H9 (cell line): ENCODE results near the gene DSTN. TPM values are rescaled to one million over a fixed set of nuclear protein-coding genes. Genes with fewer than 3 reads are reported as not detected.

ENCODE experiments used
- DNase-seq: peaks from one replicate; pipeline ENCODE4 v3.0.0-alpha.2; 2017
- H2AFZ ChIP-seq: one replicate; pipeline ENCODE4 v1.6.1; 2013; ENCODE audit warnings: mild to moderate bottlenecking, low read length, control low read depth, moderate library complexity
- H2AK5ac ChIP-seq: 2 replicates; pipeline ENCODE4 v1.6.1; 2013; ENCODE audit warnings: low read length, control low read depth, mixed read lengths; ENCODE audit not compliant: insufficient read length
- H2BK120ac ChIP-seq: one replicate; pipeline ENCODE4 v1.6.1; 2013; ENCODE audit warnings: low read depth, mild to moderate bottlenecking, low read length, control low read depth, inconsistent platforms; ENCODE audit not compliant: poor library complexity, severe bottlenecking
- H2BK12ac ChIP-seq: 2 replicates; pipeline ENCODE4 v1.6.1; 2013; ENCODE audit warnings: low read length, control low read depth, mixed read lengths, low read depth; ENCODE audit not compliant: insufficient read length
- H2BK15ac ChIP-seq: 2 replicates; pipeline ENCODE4 v1.6.1; 2013; ENCODE audit warnings: low read depth, low read length, control low read depth
- H2BK20ac ChIP-seq: one replicate; pipeline ENCODE4 v1.6.1; 2013; ENCODE audit warnings: low read depth, mild to moderate bottlenecking, low read length, control low read depth, inconsistent platforms; ENCODE audit not compliant: poor library complexity, severe bottlenecking
- H2BK5ac ChIP-seq: 2 replicates; pipeline ENCODE4 v1.6.1; 2013; ENCODE audit warnings: low read length, control low read depth, mixed read lengths; ENCODE audit not compliant: insufficient read length
- H3K14ac ChIP-seq: 2 replicates; pipeline ENCODE4 v1.6.1; 2013; ENCODE audit warnings: low read length, control low read depth; ENCODE audit not compliant: insufficient read depth
- H3K18ac ChIP-seq: 2 replicates; pipeline ENCODE4 v1.6.1; 2013; ENCODE audit warnings: low read depth, mild to moderate bottlenecking, mixed read lengths, low read length, control low read depth; ENCODE audit not compliant: insufficient read length
- H3K23ac ChIP-seq: 2 replicates; pipeline ENCODE4 v1.6.1; 2013; ENCODE audit warnings: low read length, control low read depth, mixed read lengths, low read depth; ENCODE audit not compliant: insufficient read length
- H3K23me2 ChIP-seq: 2 replicates; pipeline ENCODE4 v1.6.1; 2013; ENCODE audit warnings: low read depth, mild to moderate bottlenecking, mixed read lengths, low read length, control low read depth; ENCODE audit not compliant: insufficient read length, poor library complexity, severe bottlenecking
- H3K27ac ChIP-seq: 2 replicates; pipeline ENCODE4 v1.5.1; 2013; ENCODE audit warnings: low read length, control low read depth, mixed read lengths, low read depth; ENCODE audit not compliant: insufficient read length
- H3K27me3 ChIP-seq: 2 replicates; pipeline ENCODE4 v1.6.1; 2013; ENCODE audit warnings: low read length, control low read depth, inconsistent platforms; ENCODE audit not compliant: insufficient read depth
- H3K4ac ChIP-seq: 2 replicates; pipeline ENCODE4 v1.6.1; 2013; ENCODE audit warnings: low read depth, mild to moderate bottlenecking, control low read depth, inconsistent platforms, low read length, moderate library complexity
- H3K4me1 ChIP-seq: 2 replicates; pipeline ENCODE4 v1.6.1; 2013; ENCODE audit warnings: low read length, control low read depth, inconsistent platforms; ENCODE audit not compliant: insufficient read depth
- H3K4me2 ChIP-seq: 2 replicates; pipeline ENCODE4 v1.6.1; 2013; ENCODE audit warnings: low read length, control low read depth, mixed read lengths; ENCODE audit not compliant: insufficient read length, insufficient read depth
- H3K56ac ChIP-seq: 2 replicates; pipeline ENCODE4 v1.6.1; 2013; ENCODE audit warnings: low read depth, mild to moderate bottlenecking, mixed read lengths, low read length, control low read depth; ENCODE audit not compliant: insufficient read length
- H3K79me1 ChIP-seq: 2 replicates; pipeline ENCODE4 v1.6.1; 2013; ENCODE audit warnings: low read depth, mild to moderate bottlenecking, moderate library complexity, low read length, control low read depth, inconsistent platforms; ENCODE audit not compliant: insufficient read depth, poor library complexity, severe bottlenecking
- H3K79me2 ChIP-seq: 2 replicates; pipeline ENCODE4 v1.6.1; 2013; ENCODE audit warnings: low read length, control low read depth, inconsistent platforms; ENCODE audit not compliant: insufficient read depth
- H3K9ac ChIP-seq: 2 replicates; pipeline ENCODE4 v1.6.1; 2013; ENCODE audit warnings: low read length, control low read depth, mixed read lengths; ENCODE audit not compliant: insufficient read length; ENCODE audit errors: extremely low read depth
- H3K9me3 ChIP-seq: one replicate; pipeline ENCODE4 v1.6.1; 2013; ENCODE audit warnings: low read depth, low read length, inconsistent platforms; ENCODE audit not compliant: control insufficient read depth
- H3T11ph ChIP-seq: one replicate; pipeline ENCODE4 v1.6.1; 2013; ENCODE audit warnings: mild to moderate bottlenecking, low read length, control low read depth, inconsistent platforms
- H4K20me1 ChIP-seq: one replicate; pipeline ENCODE4 v1.6.1; 2013; ENCODE audit not compliant: control insufficient read depth, insufficient read length, insufficient read depth
- H4K5ac ChIP-seq: 2 replicates; pipeline ENCODE4 v1.6.1; 2013; ENCODE audit warnings: low read depth, mild to moderate bottlenecking, mixed read lengths, low read length, control low read depth; ENCODE audit not compliant: insufficient read length
- H4K8ac ChIP-seq: replicated peaks from 2 replicates; pipeline ENCODE4 v1.6.1; 2013; ENCODE audit warnings: low read length, control low read depth, mixed read lengths, low read depth; ENCODE audit not compliant: insufficient read length
- H4K91ac ChIP-seq: 2 replicates; pipeline ENCODE4 v1.6.1; 2013; ENCODE audit warnings: low read depth, mild to moderate bottlenecking, moderate library complexity, mixed read lengths, low read length, control low read depth; ENCODE audit not compliant: insufficient read length
- H3K27ac Mint-ChIP-seq, 3 experiments: 2 replicates in 2 of 3; 3 replicates in 1 of 3; pipeline ENCODE4 v1.8.0; 2020 to 2021; ENCODE audit warnings: mixed read lengths in 3 of 3, mild to moderate bottlenecking in 1 of 3, moderate library complexity in 1 of 3
- H3K27me3 Mint-ChIP-seq: 2 replicates; pipeline ENCODE4 v1.8.0; 2021; ENCODE audit warnings: low read depth, mild to moderate bottlenecking, moderate library complexity, mixed read lengths
- H3K36me3 Mint-ChIP-seq, 3 experiments: 2 replicates in 2 of 3; 3 replicates in 1 of 3; pipeline ENCODE4 v1.8.0; 2020 to 2021; ENCODE audit warnings: low read depth in 3 of 3, mixed read lengths in 3 of 3; ENCODE audit not compliant: insufficient read depth in 1 of 3
- H3K4me1 Mint-ChIP-seq, 2 experiments: 2 replicates each; pipeline ENCODE4 v1.8.0; 2020; ENCODE audit warnings: mixed read lengths in 2 of 2
- H3K4me3 Mint-ChIP-seq, 2 experiments: 2 replicates in 1 of 2; 3 replicates in 1 of 2; pipeline ENCODE4 v1.8.0; 2020 to 2021; ENCODE audit warnings: mild to moderate bottlenecking in 2 of 2, mixed read lengths in 2 of 2, moderate library complexity in 1 of 2
- H3K9me3 Mint-ChIP-seq, 2 experiments: 2 replicates in 1 of 2; 3 replicates in 1 of 2; pipeline ENCODE4 v1.8.0; 2020; ENCODE audit warnings: mild to moderate bottlenecking in 2 of 2, mixed read lengths in 2 of 2, moderate library complexity in 1 of 2
- CTCF ChIP-seq: fragments of 200-600 bp; sonication (generic); conservative IDR thresholded peaks from 3 replicates; pipeline ENCODE4 v1.8.0; 2021; ENCODE audit warnings: antibody characterized with exemption, mild to moderate bottlenecking
- WGBS: extraction: QIAGEN DNeasy Blood & Tissue Kit; methylation state at CpG from one replicate; pipeline ENCODE4 v1.1.7; 2013; ENCODE audit warnings: missing lambda C conversion rate, low lambda C conversion rate, mixed read lengths; ENCODE audit not compliant: insufficient read length; ENCODE audit errors: extremely low coverage; 5-methylcytosine and 5-hydroxymethylcytosine counted together
- total RNA-seq: library from RNA; stranded (reverse); gene quantifications from 2 replicates; pipeline ENCODE4 v1.2.1, GENCODE V29; 2021

DSTN gene
- total RNA-seq, 1 experiment from 2014 or later, result 145 TPM

- H3K27me3 ChIP-seq, result no peaks in the 10 kb centered on the region
- no peak for TF ChIP-seq CTCF
- no peak overlapping the region for H2BK5ac ChIP-seq
- H4K20me1 ChIP-seq, result peaks cover 2% of the 10 kb centered on the region
- H3K79me2 ChIP-seq, result no peaks in the 10 kb centered on the region
- no peak overlapping the region for H3K18ac ChIP-seq
- no peak overlapping the region for H4K8ac ChIP-seq
- no peaks in the 10 kb centered on the region for H3K4me1 ChIP-seq
- no peak overlapping the region for H3K56ac ChIP-seq
- H3K9me3 ChIP-seq, result no peaks in the 10 kb centered on the region
- no peak overlapping the region for H3K4me2 ChIP-seq
- WGBS, result no CpG with 5 or more reads among the region's 27 CpGs
- H3K4ac ChIP-seq, result no peak overlapping the region
- H3T11ph ChIP-seq, result no peak overlapping the region
- no peak overlapping the region for H4K91ac ChIP-seq
- Mint-ChIP-seq H3K9me3 (no peaks in the 10 kb centered on the region), H3K4me1 (no peaks in the 10 kb centered on the region), H3K4me3 (no peak overlapping the region), H3K27ac (0 out of 7 replicates have a peak overlapping the region, but pooled peaks of 1 of the 3 experiments have one; percentile 81), H3K36me3 (peaks cover 30 to 62% (median 59%) of the 10 kb centered on the region in 3 experiments), H3K27me3 (no peaks in the 10 kb centered on the region)
- no peak overlapping the region for H3K23ac ChIP-seq
- H2BK20ac ChIP-seq, result no peak overlapping the region
- no peaks in the 10 kb centered on the region for H3K79me1 ChIP-seq
- H3K23me2 ChIP-seq, result no peaks in the 10 kb centered on the region
- no peak overlapping the region for H4K5ac ChIP-seq
- no peak overlapping the region for H2AK5ac ChIP-seq
- H2BK120ac ChIP-seq, result no peak overlapping the region
- no peak overlapping the region for H2AFZ ChIP-seq
- H3K9ac ChIP-seq, result no peak overlapping the region
- DNase-seq, result no peak
- H2BK12ac ChIP-seq, result no peak overlapping the region
- no peak overlapping the region for H3K27ac ChIP-seq
- no peak overlapping the region for H2BK15ac ChIP-seq
- H3K14ac ChIP-seq, result no peak overlapping the region
Measured at GRCh38 chr20:17627101-17627955, 57.5 kb downstream of the DSTN start.
